ENCODE measurements around the gene EPN2. TPM values are rescaled to one million over a fixed set of nuclear protein-coding genes. Genes with fewer than 3 reads are reported as not detected.

EPN2 gene
- total and polyA plus RNA-seq, 4 donors: 5.6 to 23.8 (median 12.2) TPM

GRCh38 chr17:19339341-19339815 lies 102.2 kb downstream of the EPN2 start:
- H3K27ac ChIP-seq (ENCODE audit: low read depth in 1 of 2, low read length in 2 of 2): peak overlapping the region; percentile 84 to 92
- H3K27me3 ChIP-seq (ENCODE audit: control insufficient read depth in 4 of 4, insufficient read depth in 4 of 4, low read length in 3 of 4): no peaks in the 10 kb centered on the region
- H3K4me3 ChIP-seq (ENCODE audit: low read depth in 1 of 3, low read length in 3 of 3): no peak overlapping the region
- WGBS: 67% methylated on average over 2 of the region's 2 CpGs
- peaks cover 16 to 77% (median 57%) of the 10 kb centered on the region in 4 donors for H3K4me1 ChIP-seq (ENCODE audit: control insufficient read depth in 4 of 4, insufficient read depth in 4 of 4, low read length in 3 of 4)
- no peak for DNase-seq (ENCODE audit: low spot score)
- no peaks in the 10 kb centered on the region for H3K36me3 ChIP-seq (ENCODE audit: control insufficient read depth in 4 of 4, insufficient read depth in 3 of 4, low read depth in 1 of 4, low read length in 3 of 4)
- H3K9ac ChIP-seq (ENCODE audit: low read depth in 1 of 2, low read length in 2 of 2): peak overlapping the region in 1 of 2 donors; percentile 42
- no peaks in the 10 kb centered on the region for H3K9me3 ChIP-seq (ENCODE audit: control insufficient read depth in 4 of 4, low read length in 3 of 4)
- TF ChIP-seq TAF1 (conservative IDR thresholded peaks at IDR 0.05) (no peak), YY1 (IDR thresholded peaks at IDR 0.05) (no peak), HNF4G (IDR thresholded peaks at IDR 0.05) (no peak), RXRA (IDR thresholded peaks at IDR 0.05) (no peak), CTCF (IDR thresholded peaks at IDR 0.05; ENCODE audit: low read depth, low read length, missing input control) (no peak), GABPA (IDR thresholded peaks at IDR 0.05 in 1 of 2, conservative IDR thresholded peaks at IDR 0.05 in 1 of 2) (no peak), SP1 (IDR thresholded peaks at IDR 0.05) (no peak), FOXA2 (IDR thresholded peaks at IDR 0.05) (no peak), ZBTB33 (IDR thresholded peaks at IDR 0.05) (no peak)

GRCh38 chr17:19341211-19341631 lies 104.1 kb downstream of the EPN2 start:
- WGBS: 64% methylated on average over 7 of the region's 7 CpGs
- no peaks in the 10 kb centered on the region for H3K27me3 ChIP-seq (ENCODE audit: control insufficient read depth in 4 of 4, insufficient read depth in 4 of 4, low read length in 3 of 4)
- H3K4me3 ChIP-seq (ENCODE audit: low read depth in 1 of 3, low read length in 3 of 3): no peak overlapping the region
- H3K9ac ChIP-seq (ENCODE audit: low read depth in 1 of 2, low read length in 2 of 2): no peak overlapping the region
- no peak for TF ChIP-seq MAX (IDR thresholded peaks at IDR 0.05)
- no peak for TF ChIP-seq YY1 (IDR thresholded peaks at IDR 0.05)
- no peak for TF ChIP-seq RAD21 (IDR thresholded peaks at IDR 0.05)
- no peak for TF ChIP-seq JUND (IDR thresholded peaks at IDR 0.05)
- TF ChIP-seq TAF1 (conservative IDR thresholded peaks at IDR 0.05): no peak
- TF ChIP-seq FOXA2 (IDR thresholded peaks at IDR 0.05): no peak
- no peak for TF ChIP-seq FOXA1 (IDR thresholded peaks at IDR 0.05)
- TF ChIP-seq SP1 (IDR thresholded peaks at IDR 0.05): no peak
- TF ChIP-seq RXRA (IDR thresholded peaks at IDR 0.05): no peak
- TF ChIP-seq ZBTB33 (IDR thresholded peaks at IDR 0.05): no peak
- TF ChIP-seq REST (IDR thresholded peaks at IDR 0.05): no peak
- TF ChIP-seq GABPA (IDR thresholded peaks at IDR 0.05 in 1 of 2, conservative IDR thresholded peaks at IDR 0.05 in 1 of 2): no peak
- TF ChIP-seq CTCF (IDR thresholded peaks at IDR 0.05; ENCODE audit: low read depth, low read length, missing input control): no peak
- no peak for TF ChIP-seq HNF4A (conservative IDR thresholded peaks at IDR 0.05)
- no peak for TF ChIP-seq EGR1 (IDR thresholded peaks at IDR 0.05; ENCODE audit: low read depth in 2 of 2)
- H3K27ac ChIP-seq (ENCODE audit: low read depth in 1 of 2, low read length in 2 of 2): peak overlapping the region; percentile 34 to 42
- no peaks in the 10 kb centered on the region for H3K36me3 ChIP-seq (ENCODE audit: control insufficient read depth in 4 of 4, insufficient read depth in 3 of 4, low read depth in 1 of 4, low read length in 3 of 4)
- H3K4me1 ChIP-seq (ENCODE audit: control insufficient read depth in 4 of 4, insufficient read depth in 4 of 4, low read length in 3 of 4): peaks cover 27 to 88% (median 68%) of the 10 kb centered on the region in 4 donors
- DNase-seq (ENCODE audit: low spot score): no peak
- no peaks in the 10 kb centered on the region for H3K9me3 ChIP-seq (ENCODE audit: control insufficient read depth in 4 of 4, low read length in 3 of 4)

All from liver (tissue), 9 donors.